ENCODE measurements around the gene NPM1. TPM values are rescaled to one million over a fixed set of nuclear protein-coding genes. Genes with fewer than 3 reads are reported as not detected.

Gene NPM1
- total and polyA plus RNA-seq, 2 of the 13 experiments (the other 11 are each of a cell fraction or from before 2014, with no cell fraction given) = 2,047 to 3,353 TPM

DNA sequence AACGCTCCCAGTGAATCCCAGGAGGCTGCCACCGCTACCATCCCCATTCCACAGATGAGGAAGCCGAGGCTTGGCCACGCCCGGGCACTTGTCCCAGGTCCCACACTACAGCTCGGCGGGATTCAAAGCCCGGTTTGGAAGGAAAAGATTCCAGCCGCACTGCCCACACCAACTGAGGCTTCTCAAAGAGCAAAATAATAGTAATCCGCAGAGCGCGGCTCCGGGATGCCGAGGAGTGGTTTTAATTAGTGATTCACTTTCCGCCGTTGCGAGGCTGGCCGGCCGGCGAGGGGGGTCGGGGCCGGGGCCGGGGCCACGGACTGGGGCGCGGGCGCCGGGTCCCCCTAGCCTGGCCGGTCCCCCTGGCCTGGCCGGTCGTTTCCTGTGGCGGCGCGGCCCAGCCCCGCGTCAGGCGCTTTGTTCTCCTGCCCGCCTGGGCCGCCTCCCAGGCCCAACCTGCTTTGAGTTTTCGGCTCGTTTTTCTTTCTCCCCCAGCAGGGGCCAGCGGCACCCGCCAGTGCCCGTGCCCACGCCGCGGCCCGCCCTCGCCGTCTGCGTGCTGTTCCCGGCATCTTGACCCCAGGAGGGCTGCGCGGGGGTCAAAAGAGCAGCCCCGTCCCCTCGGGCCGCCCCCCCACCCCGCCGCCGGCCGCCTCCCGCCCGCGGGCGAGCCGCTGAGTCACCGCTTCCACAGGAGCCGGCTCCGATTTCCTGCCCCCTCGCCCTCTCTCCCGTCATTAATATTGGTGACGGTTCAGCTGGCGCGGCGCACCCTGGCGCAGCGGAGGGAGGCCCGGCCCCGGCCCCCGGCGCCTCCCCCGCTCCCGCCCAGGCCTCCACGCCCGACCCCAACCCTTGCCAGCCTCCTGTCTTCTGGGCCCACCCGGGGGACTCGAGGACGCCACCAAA is 63.0 kb downstream of the NPM1 start:
- Histone ChIP-seq H4K20me1 (ENCODE audit: insufficient read depth, low read length) (no peaks in the 10 kb centered on the region), H3K27me3 (ENCODE audit: control insufficient read depth in 1 of 2, insufficient read depth in 2 of 2, low read length in 2 of 2) (peaks cover 3 to 14% of the 10 kb centered on the region in 2 experiments; a peak in 2 of 5 replicates), H2AFZ (ENCODE audit: low read length) (no peak overlapping the region), H3K36me3 (replicated peaks in 1 of 2; ENCODE audit: control insufficient read depth in 1 of 2, insufficient read depth in 2 of 2, low read length in 2 of 2) (no peaks in the 10 kb centered on the region), H3K4me1 (ENCODE audit: insufficient read depth, low read length) (no peaks in the 10 kb centered on the region), H3K4me2 (ENCODE audit: low read depth, low read length) (no peak overlapping the region), H3K27ac (ENCODE audit: extremely low read length, insufficient read depth, low read length) (no peak overlapping the region), H3K79me2 (ENCODE audit: insufficient read depth, low read length) (no peaks in the 10 kb centered on the region), H3K9me3 (ENCODE audit: low read length) (no peaks in the 10 kb centered on the region), H3K9ac (ENCODE audit: insufficient read depth, low read depth, low read length) (no peak overlapping the region), H3K4me3 (replicated peaks in 1 of 3; ENCODE audit: insufficient read depth in 1 of 3, low read depth in 2 of 3, low read length in 3 of 3) (no peak overlapping the region)
- ChIA-PET CTCF (ENCODE audit: low intra/inter-chr PET ratio, low total read pairs) (no interaction called here), POLR2A (interaction anchor here (0.6 kb wide), 1 partner anchor 64 kb away, joined by 3 read pairs; no protein-coding TSS in a partner anchor)
- DNase-seq (ENCODE audit: low spot score) (no peak), FAIRE-seq (no peak), ATAC-seq (no peak)
- in situ Hi-C loops (cut with HindIII; ENCODE audit: extremely low pct_ligation_motif_present, low pct_unique_long_range_greater_than_20kb) (no loop called here), intact Hi-C loops (cut with micrococcal nuclease; ENCODE audit: unreplicated experiment) (no loop called here)
- WGBS (ENCODE audit: low lambda C conversion rate) = 84% methylated on average over 69 of the region's 88 CpGs
- no TSS peak for BruUV-seq (replicated peaks)
- TF ChIP-seq MATR3 (CRISPR knock-in tag; IDR thresholded peaks at IDR 0.05) (no peak), RELA (CRISPR knock-in tag; IDR thresholded peaks at IDR 0.05) (no peak), ZNF841 (CRISPR knock-in tag; IDR thresholded peaks at IDR 0.05; ENCODE audit: borderline replicate concordance) (no peak), RBM39 (IDR thresholded peaks at IDR 0.05; ENCODE audit: low read depth, low read length, poor library complexity, severe bottlenecking) (no peak), PHF21A (CRISPR knock-in tag; IDR thresholded peaks at IDR 0.05) (no peak), JARID2 (CRISPR knock-in tag; IDR thresholded peaks at IDR 0.05; ENCODE audit: insufficient replicate concordance) (no peak), ZNF672 (CRISPR knock-in tag; IDR thresholded peaks at IDR 0.05) (no peak), ATAD3A (CRISPR knock-in tag; IDR thresholded peaks at IDR 0.05) (no peak), ZNF782 (CRISPR knock-in tag; IDR thresholded peaks at IDR 0.05; ENCODE audit: borderline replicate concordance) (no peak), SRF (IDR thresholded peaks at IDR 0.05; ENCODE audit: low read depth, low read length) (no peak), ZNF547 (CRISPR knock-in tag; IDR thresholded peaks at IDR 0.05) (no peak)
- TF ChIP-seq, protein P1, sequence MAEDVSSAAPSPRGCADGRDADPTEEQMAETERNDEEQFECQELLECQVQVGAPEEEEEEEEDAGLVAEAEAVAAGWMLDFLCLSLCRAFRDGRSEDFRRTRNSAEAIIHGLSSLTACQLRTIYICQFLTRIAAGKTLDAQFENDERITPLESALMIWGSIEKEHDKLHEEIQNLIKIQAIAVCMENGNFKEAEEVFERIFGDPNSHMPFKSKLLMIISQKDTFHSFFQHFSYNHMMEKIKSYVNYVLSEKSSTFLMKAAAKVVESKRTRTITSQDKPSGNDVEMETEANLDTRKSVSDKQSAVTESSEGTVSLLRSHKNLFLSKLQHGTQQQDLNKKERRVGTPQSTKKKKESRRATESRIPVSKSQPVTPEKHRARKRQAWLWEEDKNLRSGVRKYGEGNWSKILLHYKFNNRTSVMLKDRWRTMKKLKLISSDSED (CRISPR knock-in tag; IDR thresholded peaks at IDR 0.05) = no peak
- TF ChIP-seq, protein P2, sequence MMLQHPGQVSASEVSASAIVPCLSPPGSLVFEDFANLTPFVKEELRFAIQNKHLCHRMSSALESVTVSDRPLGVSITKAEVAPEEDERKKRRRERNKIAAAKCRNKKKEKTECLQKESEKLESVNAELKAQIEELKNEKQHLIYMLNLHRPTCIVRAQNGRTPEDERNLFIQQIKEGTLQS (CRISPR knock-in tag; IDR thresholded peaks at IDR 0.05) = no peak
- TF ChIP-seq, protein P3, sequence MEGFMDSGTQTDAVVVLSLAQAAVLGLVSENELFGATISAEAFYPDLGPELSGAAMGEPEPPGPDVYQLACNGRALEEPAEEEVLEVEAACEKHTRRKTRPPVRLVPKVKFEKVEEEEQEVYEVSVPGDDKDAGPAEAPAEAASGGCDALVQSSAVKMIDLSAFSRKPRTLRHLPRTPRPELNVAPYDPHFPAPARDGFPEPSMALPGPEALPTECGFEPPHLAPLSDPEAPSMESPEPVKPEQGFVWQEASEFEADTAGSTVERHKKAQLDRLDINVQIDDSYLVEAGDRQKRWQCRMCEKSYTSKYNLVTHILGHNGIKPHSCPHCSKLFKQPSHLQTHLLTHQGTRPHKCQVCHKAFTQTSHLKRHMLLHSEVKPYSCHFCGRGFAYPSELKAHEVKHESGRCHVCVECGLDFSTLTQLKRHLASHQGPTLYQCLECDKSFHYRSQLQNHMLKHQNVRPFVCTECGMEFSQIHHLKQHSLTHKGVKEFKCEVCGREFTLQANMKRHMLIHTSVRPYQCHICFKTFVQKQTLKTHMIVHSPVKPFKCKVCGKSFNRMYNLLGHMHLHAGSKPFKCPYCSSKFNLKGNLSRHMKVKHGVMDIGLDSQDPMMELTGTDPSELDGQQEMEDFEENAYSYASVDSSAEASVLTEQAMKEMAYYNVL (CRISPR knock-in tag; IDR thresholded peaks at IDR 0.05; ENCODE audit: borderline replicate concordance) = no peak
- TF ChIP-seq, protein P4, sequence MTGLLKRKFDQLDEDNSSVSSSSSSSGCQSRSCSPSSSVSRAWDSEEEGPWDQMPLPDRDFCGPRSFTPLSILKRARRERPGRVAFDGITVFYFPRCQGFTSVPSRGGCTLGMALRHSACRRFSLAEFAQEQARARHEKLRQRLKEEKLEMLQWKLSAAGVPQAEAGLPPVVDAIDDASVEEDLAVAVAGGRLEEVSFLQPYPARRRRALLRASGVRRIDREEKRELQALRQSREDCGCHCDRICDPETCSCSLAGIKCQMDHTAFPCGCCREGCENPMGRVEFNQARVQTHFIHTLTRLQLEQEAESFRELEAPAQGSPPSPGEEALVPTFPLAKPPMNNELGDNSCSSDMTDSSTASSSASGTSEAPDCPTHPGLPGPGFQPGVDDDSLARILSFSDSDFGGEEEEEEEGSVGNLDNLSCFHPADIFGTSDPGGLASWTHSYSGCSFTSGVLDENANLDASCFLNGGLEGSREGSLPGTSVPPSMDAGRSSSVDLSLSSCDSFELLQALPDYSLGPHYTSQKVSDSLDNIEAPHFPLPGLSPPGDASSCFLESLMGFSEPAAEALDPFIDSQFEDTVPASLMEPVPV (CRISPR knock-in tag; IDR thresholded peaks at IDR 0.05) = no peak
- TF ChIP-seq, protein P5, sequence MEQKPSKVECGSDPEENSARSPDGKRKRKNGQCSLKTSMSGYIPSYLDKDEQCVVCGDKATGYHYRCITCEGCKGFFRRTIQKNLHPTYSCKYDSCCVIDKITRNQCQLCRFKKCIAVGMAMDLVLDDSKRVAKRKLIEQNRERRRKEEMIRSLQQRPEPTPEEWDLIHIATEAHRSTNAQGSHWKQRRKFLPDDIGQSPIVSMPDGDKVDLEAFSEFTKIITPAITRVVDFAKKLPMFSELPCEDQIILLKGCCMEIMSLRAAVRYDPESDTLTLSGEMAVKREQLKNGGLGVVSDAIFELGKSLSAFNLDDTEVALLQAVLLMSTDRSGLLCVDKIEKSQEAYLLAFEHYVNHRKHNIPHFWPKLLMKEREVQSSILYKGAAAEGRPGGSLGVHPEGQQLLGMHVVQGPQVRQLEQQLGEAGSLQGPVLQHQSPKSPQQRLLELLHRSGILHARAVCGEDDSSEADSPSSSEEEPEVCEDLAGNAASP (CRISPR knock-in tag; IDR thresholded peaks at IDR 0.05; ENCODE audit: borderline replicate concordance) = no peak

All from HepG2 (cell line).